GM21360 (cell line): ENCODE measurements around the gene PAOX.
"Not testable (repeated sequence)": the region's sequence is repeated elsewhere in the genome, so short reads cannot be mapped to it uniquely, and the experiment has no call there.

Experiments used
- ATAC-seq: cut with Tn5 transposase; IDR thresholded peaks from one replicate; pipeline ENCODE4 v1.9.1; 2021; ENCODE audit warnings: mild to moderate bottlenecking, moderate library complexity; ENCODE audit not compliant: unreplicated experiment

PAOX gene

GRCh38 chr10:133431888-133432613 is 53.0 kb downstream of the PAOX start:
- ATAC-seq: not testable (repeated sequence)

- not testable (repeated sequence) for ATAC-seq
Observed at GRCh38 chr10:133432789-133433188, 53.7 kb downstream of the PAOX start.

GRCh38 chr10:133438711-133439273 is 59.7 kb downstream of the PAOX start:
- ATAC-seq: no peak

- no peak for ATAC-seq
Observed at GRCh38 chr10:133439517-133440461, 60.7 kb downstream of the PAOX start.

- ATAC-seq: no peak
Observed at GRCh38 chr10:133440633-133441285, 61.7 kb downstream of the PAOX start.
